HepG2 (cell line): ENCODE measurements around the gene KLHL12. TPM values are rescaled to one million over a fixed set of nuclear protein-coding genes. Genes with fewer than 3 reads are reported as not detected.

Experiments
- HOXA3 ChIP-seq: sonication (generic); formaldehyde crosslinking; IDR thresholded peaks from 2 replicates; pipeline ENCODE4 v1.5.0; 2020; ENCODE audit warnings: missing genetic modification reagents
- KDM5B ChIP-seq: sonication (generic); formaldehyde crosslinking; IDR thresholded peaks from 2 replicates; pipeline ENCODE4 v1.4.0; 2020; ENCODE audit warnings: missing genetic modification reagents, mild to moderate bottlenecking, borderline replicate concordance
- KMT2A ChIP-seq: sonication (generic); formaldehyde crosslinking; IDR thresholded peaks from 2 replicates; pipeline ENCODE4 v1.4.0; 2020; ENCODE audit warnings: missing genetic modification reagents
- MTF2 ChIP-seq: sonication (generic); formaldehyde crosslinking; IDR thresholded peaks from 2 replicates; pipeline ENCODE4 v1.5.0; 2020; ENCODE audit warnings: missing genetic modification reagents, borderline replicate concordance
- NFE2L2 ChIP-seq: fragments of 150-350 bp; IDR thresholded peaks from 2 replicates; pipeline ENCODE4 v1.6.1; 2014; ENCODE audit warnings: low read length
- PBX2 ChIP-seq: IDR thresholded peaks from 2 replicates; pipeline ENCODE4 v1.6.1; 2016; ENCODE audit warnings: control low read depth
- SP1 ChIP-seq, 2 experiments: fragments of 450-650 bp in 1 of 2; sonication (generic) in 1 of 2; formaldehyde crosslinking in 1 of 2; IDR thresholded peaks; 2 replicates each; pipeline versions ENCODE4 v1.4.0 to v1.6.1; 2016 to 2020; ENCODE audit warnings: missing genetic modification reagents in 1 of 2
- ZBTB26 ChIP-seq: IDR thresholded peaks from 2 replicates; pipeline ENCODE4 v1.6.1; 2016; ENCODE audit warnings: missing compliant biosample characterization, missing genetic modification reagents, borderline replicate concordance
- ZNF143 ChIP-seq: sonication (generic); formaldehyde crosslinking; IDR thresholded peaks from 2 replicates; pipeline ENCODE4 v1.4.0; 2020; ENCODE audit warnings: missing genetic modification reagents
- ZNF44 ChIP-seq: sonication (generic); formaldehyde crosslinking; IDR thresholded peaks from 2 replicates; pipeline ENCODE4 v1.5.1; 2020; ENCODE audit warnings: mild to moderate bottlenecking, missing genetic modification reagents
- ZSCAN22 ChIP-seq: sonication (generic); formaldehyde crosslinking; IDR thresholded peaks from 2 replicates; pipeline ENCODE4 v1.4.0; 2020; ENCODE audit warnings: mild to moderate bottlenecking, missing genetic modification reagents
- polyA plus RNA-seq, 8 experiments: library from polyadenylated mRNA; depleted of rRNA in 3 of 8; stranded (reverse) in 7 of 8; unstranded in 1 of 8; fragments of >200 nt; fragmentation: Illumina TruSeq in 4 of 8; extraction: Trizol in 4 of 8; gene quantifications; 2 replicates each; pipeline versions ENCODE4 v1.2.1 to v1.2.3, GENCODE V29; 2011 to 2016; ENCODE audit warnings: low read depth in 4 of 8, missing spikeins in 1 of 8, mixed read lengths in 1 of 8; ENCODE audit not compliant: insufficient read depth in 1 of 8
- total RNA-seq, 5 experiments: library from RNA; depleted of rRNA; stranded (reverse); fragments of >200 nt; fragmentation: Illumina TruSeq; extraction: Trizol; gene quantifications; 2 replicates each; pipeline ENCODE4 v1.2.3, GENCODE V29; 2016; ENCODE audit warnings: low read depth in 1 of 5
- TF ChIP-seq, protein P1 (sequence below): sonication (generic); formaldehyde crosslinking; IDR thresholded peaks from 2 replicates; pipeline ENCODE4 v1.4.0; 2020; ENCODE audit warnings: missing genetic modification reagents, borderline replicate concordance
- TF ChIP-seq, protein P2 (sequence below): sonication (generic); formaldehyde crosslinking; IDR thresholded peaks from 2 replicates; pipeline ENCODE4 v1.8.1; 2022; ENCODE audit warnings: mild to moderate bottlenecking, missing genetic modification reagents
- TF ChIP-seq, protein P3 (sequence below): sonication (generic); formaldehyde crosslinking; IDR thresholded peaks from 2 replicates; pipeline ENCODE4 v1.4.0; 2020; ENCODE audit warnings: low read depth, mild to moderate bottlenecking, missing genetic modification reagents
- TF ChIP-seq, protein P4 (sequence below): sonication (generic); formaldehyde crosslinking; IDR thresholded peaks from 2 replicates; pipeline ENCODE4 v1.5.1; 2020; ENCODE audit warnings: missing genetic modification reagents, mild to moderate bottlenecking, borderline replicate concordance
- TF ChIP-seq, protein P5 (sequence below): sonication (generic); formaldehyde crosslinking; conservative IDR thresholded peaks from 2 replicates; pipeline ENCODE4 v1.8.0; 2022; ENCODE audit warnings: mild to moderate bottlenecking, moderate library complexity, missing genetic modification reagents

The KLHL12 gene
- total and polyA plus RNA-seq, 2 of the 13 experiments (the other 11 are each of a cell fraction or from before 2014, with no cell fraction given) = 19.2 to 25.2 TPM

GRCh38 chr1:202861420-202862132 lies 65.5 kb downstream of the KLHL12 start (continued):
- TF ChIP-seq, protein P1, sequence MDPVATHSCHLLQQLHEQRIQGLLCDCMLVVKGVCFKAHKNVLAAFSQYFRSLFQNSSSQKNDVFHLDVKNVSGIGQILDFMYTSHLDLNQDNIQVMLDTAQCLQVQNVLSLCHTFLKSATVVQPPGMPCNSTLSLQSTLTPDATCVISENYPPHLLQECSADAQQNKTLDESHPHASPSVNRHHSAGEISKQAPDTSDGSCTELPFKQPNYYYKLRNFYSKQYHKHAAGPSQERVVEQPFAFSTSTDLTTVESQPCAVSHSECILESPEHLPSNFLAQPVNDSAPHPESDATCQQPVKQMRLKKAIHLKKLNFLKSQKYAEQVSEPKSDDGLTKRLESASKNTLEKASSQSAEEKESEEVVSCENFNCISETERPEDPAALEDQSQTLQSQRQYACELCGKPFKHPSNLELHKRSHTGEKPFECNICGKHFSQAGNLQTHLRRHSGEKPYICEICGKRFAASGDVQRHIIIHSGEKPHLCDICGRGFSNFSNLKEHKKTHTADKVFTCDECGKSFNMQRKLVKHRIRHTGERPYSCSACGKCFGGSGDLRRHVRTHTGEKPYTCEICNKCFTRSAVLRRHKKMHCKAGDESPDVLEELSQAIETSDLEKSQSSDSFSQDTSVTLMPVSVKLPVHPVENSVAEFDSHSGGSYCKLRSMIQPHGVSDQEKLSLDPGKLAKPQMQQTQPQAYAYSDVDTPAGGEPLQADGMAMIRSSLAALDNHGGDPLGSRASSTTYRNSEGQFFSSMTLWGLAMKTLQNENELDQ = 0 out of 2 replicates have a peak, but pooled peaks have one; percentile 27
- TF ChIP-seq ZNF44 (no peak), ZSCAN22 (CRISPR knock-in tag) (no peak), SP1 (IDR thresholded peaks at IDR 0.05) (no peak), SP1 (CRISPR knock-in tag; IDR thresholded peaks at IDR 0.05) (peak; percentile 85), ZNF143 (CRISPR knock-in tag) (no peak), ZBTB26 (CRISPR knock-in tag) (0 out of 2 replicates have a peak, but pooled peaks have one; percentile 0), MTF2 (CRISPR knock-in tag) (no peak), NFE2L2 (no peak), PBX2 (CRISPR knock-in tag) (no peak), KMT2A (CRISPR knock-in tag) (no peak), KDM5B (peak; percentile 59), HOXA3 (no peak)
- TF ChIP-seq, protein P2, sequence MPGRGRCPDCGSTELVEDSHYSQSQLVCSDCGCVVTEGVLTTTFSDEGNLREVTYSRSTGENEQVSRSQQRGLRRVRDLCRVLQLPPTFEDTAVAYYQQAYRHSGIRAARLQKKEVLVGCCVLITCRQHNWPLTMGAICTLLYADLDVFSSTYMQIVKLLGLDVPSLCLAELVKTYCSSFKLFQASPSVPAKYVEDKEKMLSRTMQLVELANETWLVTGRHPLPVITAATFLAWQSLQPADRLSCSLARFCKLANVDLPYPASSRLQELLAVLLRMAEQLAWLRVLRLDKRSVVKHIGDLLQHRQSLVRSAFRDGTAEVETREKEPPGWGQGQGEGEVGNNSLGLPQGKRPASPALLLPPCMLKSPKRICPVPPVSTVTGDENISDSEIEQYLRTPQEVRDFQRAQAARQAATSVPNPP (CRISPR knock-in tag) = no peak
- TF ChIP-seq, protein P3, sequence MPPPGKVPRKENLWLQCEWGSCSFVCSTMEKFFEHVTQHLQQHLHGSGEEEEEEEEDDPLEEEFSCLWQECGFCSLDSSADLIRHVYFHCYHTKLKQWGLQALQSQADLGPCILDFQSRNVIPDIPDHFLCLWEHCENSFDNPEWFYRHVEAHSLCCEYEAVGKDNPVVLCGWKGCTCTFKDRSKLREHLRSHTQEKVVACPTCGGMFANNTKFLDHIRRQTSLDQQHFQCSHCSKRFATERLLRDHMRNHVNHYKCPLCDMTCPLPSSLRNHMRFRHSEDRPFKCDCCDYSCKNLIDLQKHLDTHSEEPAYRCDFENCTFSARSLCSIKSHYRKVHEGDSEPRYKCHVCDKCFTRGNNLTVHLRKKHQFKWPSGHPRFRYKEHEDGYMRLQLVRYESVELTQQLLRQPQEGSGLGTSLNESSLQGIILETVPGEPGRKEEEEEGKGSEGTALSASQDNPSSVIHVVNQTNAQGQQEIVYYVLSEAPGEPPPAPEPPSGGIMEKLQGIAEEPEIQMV = peak; percentile 90
- TF ChIP-seq, protein P4, sequence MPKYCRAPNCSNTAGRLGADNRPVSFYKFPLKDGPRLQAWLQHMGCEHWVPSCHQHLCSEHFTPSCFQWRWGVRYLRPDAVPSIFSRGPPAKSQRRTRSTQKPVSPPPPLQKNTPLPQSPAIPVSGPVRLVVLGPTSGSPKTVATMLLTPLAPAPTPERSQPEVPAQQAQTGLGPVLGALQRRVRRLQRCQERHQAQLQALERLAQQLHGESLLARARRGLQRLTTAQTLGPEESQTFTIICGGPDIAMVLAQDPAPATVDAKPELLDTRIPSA (CRISPR knock-in tag) = no peak
- TF ChIP-seq, protein P5, sequence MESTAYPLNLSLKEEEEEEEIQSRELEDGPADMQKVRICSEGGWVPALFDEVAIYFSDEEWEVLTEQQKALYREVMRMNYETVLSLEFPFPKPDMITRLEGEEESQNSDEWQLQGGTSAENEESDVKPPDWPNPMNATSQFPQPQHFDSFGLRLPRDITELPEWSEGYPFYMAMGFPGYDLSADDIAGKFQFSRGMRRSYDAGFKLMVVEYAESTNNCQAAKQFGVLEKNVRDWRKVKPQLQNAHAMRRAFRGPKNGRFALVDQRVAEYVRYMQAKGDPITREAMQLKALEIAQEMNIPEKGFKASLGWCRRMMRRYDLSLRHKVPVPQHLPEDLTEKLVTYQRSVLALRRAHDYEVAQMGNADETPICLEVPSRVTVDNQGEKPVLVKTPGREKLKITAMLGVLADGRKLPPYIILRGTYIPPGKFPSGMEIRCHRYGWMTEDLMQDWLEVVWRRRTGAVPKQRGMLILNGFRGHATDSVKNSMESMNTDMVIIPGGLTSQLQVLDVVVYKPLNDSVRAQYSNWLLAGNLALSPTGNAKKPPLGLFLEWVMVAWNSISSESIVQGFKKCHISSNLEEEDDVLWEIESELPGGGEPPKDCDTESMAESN (CRISPR knock-in tag) = no peak
